Stomach smooth muscle (tissue), 2 donors: ENCODE measurements around the gene ASB12.
A peak's percentile ranks its signal among the peaks of the same experiment; 100 is the strongest.

ENCODE experiments used
- H3K27ac ChIP-seq: one replicate; pipeline ENCODE4 v1.7.0; 2013; ENCODE audit warnings: mild to moderate bottlenecking, low read length, inconsistent platforms
- H3K27me3 ChIP-seq, 2 donors: one replicate each; pipeline ENCODE4 v1.7.0; 2013; ENCODE audit warnings: low read length in 2 of 2; ENCODE audit not compliant: insufficient read depth in 2 of 2, control insufficient read depth in 1 of 2
- H3K36me3 ChIP-seq, 2 donors: one replicate each; pipeline ENCODE4 v1.7.0; 2013; ENCODE audit warnings: low read length in 2 of 2; ENCODE audit not compliant: control insufficient read depth in 2 of 2, insufficient read depth in 2 of 2
- H3K4me1 ChIP-seq: one replicate; pipeline ENCODE4 v1.7.0; 2013; ENCODE audit warnings: low read length; ENCODE audit not compliant: control insufficient read depth, insufficient read depth
- H3K4me3 ChIP-seq, 2 donors: one replicate each; pipeline ENCODE4 v1.7.0; 2013; ENCODE audit warnings: low read length in 2 of 2
- H3K9ac ChIP-seq, 2 donors: one replicate each; pipeline ENCODE4 v1.7.0; 2013; ENCODE audit warnings: low read length in 2 of 2, mild to moderate bottlenecking in 1 of 2
- H3K9me3 ChIP-seq, 2 donors: one replicate each; pipeline ENCODE4 v1.7.0; 2013; ENCODE audit warnings: low read length in 2 of 2; ENCODE audit not compliant: control insufficient read depth in 2 of 2
- donor health status: healthy.
- donor health status: Pancreatic carcinoma.

ASB12 gene

GRCh38 chrX:64202808-64203325 lies 27.5 kb downstream of the ASB12 start:
- no peaks in the 10 kb centered on the region for H3K9me3 ChIP-seq
- no peak overlapping the region for H3K9ac ChIP-seq

DNA sequence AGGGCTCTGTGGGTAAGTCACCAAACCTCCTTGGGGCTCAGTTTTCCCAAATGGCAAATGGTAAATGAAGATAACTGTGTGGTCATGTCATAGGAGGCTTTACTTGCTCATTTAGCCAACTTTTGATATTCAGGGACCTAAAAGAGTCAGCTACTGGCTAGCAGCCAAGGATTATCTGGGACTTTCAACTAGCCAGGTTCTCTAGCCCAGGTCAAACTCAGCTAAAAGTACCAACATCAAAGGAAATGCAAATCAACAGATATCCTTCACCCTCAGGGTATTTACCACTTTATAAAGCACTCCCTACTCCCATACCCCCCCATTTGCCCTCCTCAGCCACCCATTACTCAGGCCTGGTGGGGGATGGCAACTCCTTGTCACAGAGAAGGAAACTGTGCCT lies 32.4 kb downstream of the ASB12 start:
- Histone ChIP-seq H3K4me3 (no peak overlapping the region), H3K27ac (no peak overlapping the region), H3K9me3 (no peaks in the 10 kb centered on the region), H3K9ac (no peak overlapping the region), H3K36me3 (no peaks in the 10 kb centered on the region), H3K27me3 (peaks cover 0 to 9% of the 10 kb centered on the region in 2 donors), H3K4me1 (peaks cover 18% of the 10 kb centered on the region)

More at GRCh38 chrX:64202808-64203325, 27.5 kb downstream of the ASB12 start:
- no peaks in the 10 kb centered on the region for H3K36me3 ChIP-seq
- H3K27ac ChIP-seq: peak overlapping the region; percentile 67
- H3K27me3 ChIP-seq: peaks cover 0 to 2% of the 10 kb centered on the region in 2 donors
- H3K4me1 ChIP-seq: peaks cover 37% of the 10 kb centered on the region
- no peak overlapping the region for H3K4me3 ChIP-seq

DNA sequence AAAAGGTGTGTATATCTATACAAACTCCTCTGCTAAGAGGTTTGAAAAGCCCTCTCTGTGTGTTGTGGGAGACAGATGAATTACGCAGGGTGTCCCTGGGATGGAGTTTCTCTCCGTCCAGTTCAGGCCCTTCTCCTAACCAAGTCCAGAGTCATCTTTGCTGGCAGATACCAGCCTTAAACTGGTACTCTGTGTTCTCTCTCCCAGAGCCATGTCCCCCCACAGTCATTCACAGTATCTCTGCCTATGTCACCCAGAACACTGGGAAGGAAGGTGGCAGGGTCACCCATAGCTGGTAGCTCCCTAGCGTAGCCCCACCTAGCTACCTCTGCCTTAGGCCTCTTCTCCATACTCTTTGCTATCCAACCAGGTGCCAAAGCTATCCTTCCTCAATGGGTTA lies 33.8 kb downstream of the ASB12 start:
- no peaks in the 10 kb centered on the region for H3K9me3 ChIP-seq
- H3K27me3 ChIP-seq: peaks cover 0 to 9% of the 10 kb centered on the region in 2 donors
- H3K4me1 ChIP-seq: peaks cover 6% of the 10 kb centered on the region
- H3K27ac ChIP-seq: no peak overlapping the region
- no peak overlapping the region for H3K4me3 ChIP-seq
- H3K9ac ChIP-seq: no peak overlapping the region
- peaks cover 3 to 4% of the 10 kb centered on the region in 2 donors for H3K36me3 ChIP-seq

DNA sequence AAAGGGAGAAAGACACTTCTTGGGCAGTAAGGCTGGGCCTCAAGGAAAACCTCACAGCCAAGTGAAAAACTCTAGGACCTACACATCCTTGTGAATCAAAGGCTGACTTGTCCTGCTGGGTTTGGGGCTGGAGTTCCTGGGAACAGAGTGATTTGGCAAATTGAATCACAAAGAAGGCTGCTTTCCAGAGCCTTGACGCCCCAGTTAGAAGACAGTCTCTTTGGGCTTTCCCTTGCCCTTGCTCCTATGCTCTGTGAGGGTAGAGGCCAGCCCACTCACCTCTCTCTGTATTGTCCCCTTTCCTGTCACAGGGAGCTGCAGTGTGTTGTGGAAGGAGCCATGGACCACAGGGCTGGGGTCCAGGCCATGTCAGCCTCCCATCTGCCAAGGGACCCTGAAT lies 34.5 kb downstream of the ASB12 start:
- H3K27me3 ChIP-seq: peaks cover 0 to 10% of the 10 kb centered on the region in 2 donors
- no peak overlapping the region for H3K27ac ChIP-seq
- H3K36me3 ChIP-seq: peaks cover 4 to 6% of the 10 kb centered on the region in 2 donors

GRCh38 chrX:64192673-64193072 lies 37.7 kb downstream of the ASB12 start:
- Histone ChIP-seq H3K36me3 (peaks cover 4 to 11% of the 10 kb centered on the region in 2 donors), H3K27me3 (peaks cover 0 to 12% of the 10 kb centered on the region in 2 donors), H3K4me3 (no peak overlapping the region), H3K4me1 (peaks cover 3% of the 10 kb centered on the region), H3K27ac (no peak overlapping the region), H3K9ac (no peak overlapping the region), H3K9me3 (no peaks in the 10 kb centered on the region)

More for the DNA sequence above, 34.5 kb downstream of the ASB12 start:
- peaks cover 3% of the 10 kb centered on the region for H3K4me1 ChIP-seq
- H3K4me3 ChIP-seq: no peak overlapping the region
- H3K9ac ChIP-seq: no peak overlapping the region
- H3K9me3 ChIP-seq: no peaks in the 10 kb centered on the region

GRCh38 chrX:64192040-64192439 lies 38.4 kb downstream of the ASB12 start:
- Histone ChIP-seq H3K27ac (no peak overlapping the region), H3K27me3 (peaks cover 0 to 15% of the 10 kb centered on the region in 2 donors), H3K4me1 (peaks cover 3% of the 10 kb centered on the region), H3K36me3 (peaks cover 4 to 11% of the 10 kb centered on the region in 2 donors), H3K4me3 (no peak overlapping the region), H3K9ac (no peak overlapping the region), H3K9me3 (no peaks in the 10 kb centered on the region)

DNA sequence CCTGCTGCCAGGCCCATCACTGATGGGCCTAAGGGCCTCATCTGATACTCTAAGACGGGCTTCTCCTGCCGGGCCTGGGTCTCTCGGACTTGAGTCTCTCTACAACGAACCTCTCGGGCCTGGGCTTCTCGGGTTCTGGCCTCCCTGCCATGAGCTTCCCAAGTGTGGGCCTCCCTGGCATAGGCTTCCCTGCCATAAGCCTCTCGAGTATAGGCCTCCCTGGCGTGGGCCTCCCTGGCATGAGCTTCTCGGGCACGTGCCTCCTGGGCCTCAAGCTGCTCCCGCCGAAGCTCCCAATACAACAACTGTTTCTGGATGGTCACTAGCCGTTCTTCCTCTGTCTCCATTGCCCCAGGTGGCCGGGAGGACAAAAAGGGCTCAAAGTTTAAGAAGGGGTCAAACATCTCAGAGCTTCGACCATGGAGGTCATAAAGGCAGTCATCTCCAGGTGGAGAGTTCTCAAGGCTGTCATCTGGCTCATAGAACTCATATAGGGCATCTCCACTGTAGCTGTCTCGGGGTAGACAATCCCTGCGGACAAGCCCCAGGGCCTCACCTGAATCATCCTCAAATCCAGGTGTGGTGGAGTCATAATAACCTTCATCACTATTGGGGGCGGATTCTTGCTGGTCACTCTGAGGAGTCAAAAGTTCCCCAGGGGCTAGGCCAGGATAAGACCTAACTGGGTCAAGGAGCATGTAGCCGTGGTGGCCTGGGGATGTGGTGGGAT lies 39.0 kb downstream of the ASB12 start:
- no peaks in the 10 kb centered on the region for H3K9me3 ChIP-seq
- no peak overlapping the region for H3K4me3 ChIP-seq
- no peak overlapping the region for H3K27ac ChIP-seq
- H3K4me1 ChIP-seq: peaks cover 3% of the 10 kb centered on the region
- H3K9ac ChIP-seq: no peak overlapping the region
- peaks cover 4 to 11% of the 10 kb centered on the region in 2 donors for H3K36me3 ChIP-seq
- peaks cover 0 to 18% of the 10 kb centered on the region in 2 donors for H3K27me3 ChIP-seq

GRCh38 chrX:64190136-64190740 lies 40.2 kb downstream of the ASB12 start:
- Histone ChIP-seq H3K27ac (no peak overlapping the region), H3K36me3 (peaks cover 4 to 11% of the 10 kb centered on the region in 2 donors), H3K27me3 (peaks cover 0 to 19% of the 10 kb centered on the region in 2 donors), H3K4me3 (no peak overlapping the region), H3K9me3 (no peaks in the 10 kb centered on the region), H3K9ac (no peak overlapping the region), H3K4me1 (peaks cover 3% of the 10 kb centered on the region)

- Histone ChIP-seq H3K27ac (no peak overlapping the region), H3K9ac (no peak overlapping the region), H3K4me1 (no peaks in the 10 kb centered on the region), H3K9me3 (no peaks in the 10 kb centered on the region), H3K36me3 (peaks cover 4 to 11% of the 10 kb centered on the region in 2 donors), H3K27me3 (peaks cover 0 to 17% of the 10 kb centered on the region in 2 donors), H3K4me3 (no peak overlapping the region)
Measured at GRCh38 chrX:64188901-64189300, 41.5 kb downstream of the ASB12 start.

GRCh38 chrX:64187762-64188150 lies 42.7 kb downstream of the ASB12 start:
- Histone ChIP-seq H3K9me3 (no peaks in the 10 kb centered on the region), H3K9ac (no peak overlapping the region), H3K36me3 (peaks cover 4 to 11% of the 10 kb centered on the region in 2 donors), H3K4me1 (no peaks in the 10 kb centered on the region), H3K27ac (no peak overlapping the region), H3K27me3 (peaks cover 0 to 9% of the 10 kb centered on the region in 2 donors), H3K4me3 (no peak overlapping the region)
